MM.1S (cell line): Measurements from ENCODE around the gene MARCO.

Source experiments
- CTCF ChIP-seq: fragments of 300-600 bp; sonication (generic); IDR thresholded peaks from 2 replicates; pipeline ENCODE4 v1.5.1; 2016; ENCODE audit warnings: antibody characterized with exemption, low read length, mixed read lengths
- EZH2 ChIP-seq: fragments of 300-600 bp; sonication (generic); optimal IDR thresholded peaks from 2 replicates; pipeline ENCODE3; 2017; ENCODE audit warnings: low read depth, mild to moderate bottlenecking, antibody characterized with exemption, low read length, mixed read lengths

GRCh38 chr2:119025762-119026351 lies 83.9 kb downstream of the MARCO start:
- TF ChIP-seq CTCF (no peak), EZH2 (no peak)
